Upper lobe of right lung (tissue), 1 donor: ENCODE results near the gene FKBP7. TPM values are rescaled to one million over a fixed set of nuclear protein-coding genes. Genes with fewer than 3 reads are reported as not detected.

Experiments
- ATAC-seq: fragments of 200-7000 bp; cut with Tn5 transposase; one replicate; pipeline ENCODE4 v1.9.1; 2020; ENCODE audit warnings: mild to moderate bottlenecking, moderate library complexity
- DNase-seq: peaks from one replicate; pipeline ENCODE4 v3.0.0-alpha.2; 2020
- H3K27ac ChIP-seq: fragments of 200-600 bp; one replicate; pipeline ENCODE4 v1.8.0; 2022
- H3K27me3 ChIP-seq: fragments of 200-600 bp; one replicate; pipeline ENCODE4 v1.8.0; 2022; ENCODE audit warnings: mild to moderate bottlenecking
- H3K36me3 ChIP-seq: fragments of 200-600 bp; one replicate; pipeline ENCODE4 v1.8.0; 2022
- H3K4me1 ChIP-seq: fragments of 200-600 bp; one replicate; pipeline ENCODE4 v1.8.0; 2022
- H3K4me3 ChIP-seq: fragments of 200-600 bp; one replicate; pipeline ENCODE4 v1.8.0; 2022; ENCODE audit warnings: mild to moderate bottlenecking
- H3K9me3 ChIP-seq: fragments of 200-600 bp; one replicate; pipeline ENCODE4 v1.8.0; 2022
- intact Hi-C: fragments of 100-400 bp; cut with DNase I; formaldehyde crosslinking; loops from one replicate; pipeline ENCODE4 v1.11.0; 2022
- total RNA-seq: library from RNA; stranded (reverse); fragmentation: NEBNext Ultra II Directional; extraction: Animal tissue kit (Norgen Biotek cat#: 25700); gene quantifications from one replicate; pipeline ENCODE4 v1.2.1, GENCODE V29; 2021
- TF ChIP-seq, protein P1 (sequence below): fragments of 200-600 bp; IDR thresholded peaks from one replicate; pipeline ENCODE4 v1.8.0; 2022; ENCODE audit warnings: antibody characterized with exemption
- donor health status: DM: no; HTN: yes; CAD: no; lungs with severe emphysema.

FKBP7 gene
- total RNA-seq, 1 donor from 2014 or later = 7.3 TPM

DNA sequence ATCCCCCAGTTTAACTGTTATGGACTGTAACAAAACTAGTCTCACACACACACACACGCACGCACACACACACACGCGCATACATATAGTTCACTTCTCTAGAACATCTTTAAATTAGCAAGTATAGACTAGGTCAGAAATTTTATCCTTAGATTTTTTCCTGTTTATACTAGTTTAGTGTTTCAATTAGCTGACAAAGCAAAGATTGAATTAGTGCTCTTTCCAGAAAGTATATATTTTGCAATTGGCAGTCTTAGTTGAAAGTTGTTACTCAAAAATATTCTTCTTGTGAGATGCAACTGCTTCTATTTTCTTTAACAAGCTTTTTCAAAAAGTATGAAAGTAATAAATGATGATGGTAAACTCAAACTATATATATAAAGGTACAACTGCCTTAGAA lies 24.4 kb upstream of the FKBP7 start:
- intact Hi-C loops = no loop called here
- peaks cover 86% of the 10 kb centered on the region for H3K36me3 ChIP-seq

DNA sequence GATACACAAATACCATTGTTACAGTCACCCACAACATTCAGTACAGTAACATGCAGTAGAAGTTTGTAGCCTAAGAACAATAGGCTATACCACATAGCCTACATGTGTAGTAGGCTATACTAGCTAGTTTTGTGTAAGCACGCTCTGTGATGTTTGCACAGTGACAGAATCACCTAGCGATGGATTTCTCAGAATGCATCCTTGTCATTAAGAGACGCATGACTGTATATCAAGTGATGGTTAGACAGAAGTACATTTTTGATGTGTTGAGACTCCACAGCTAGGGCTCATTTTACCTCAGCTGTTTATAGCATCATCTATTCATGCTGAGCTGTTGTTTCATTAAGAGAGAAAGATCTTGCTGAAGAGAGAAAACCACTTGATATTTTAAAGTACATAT lies 21.2 kb upstream of the FKBP7 start:
- no peak overlapping the region for H3K4me3 ChIP-seq
- no peaks in the 10 kb centered on the region for H3K27me3 ChIP-seq
- H3K4me1 ChIP-seq = no peaks in the 10 kb centered on the region
- intact Hi-C loops = no loop called here
- no peak for ATAC-seq
- H3K9me3 ChIP-seq = no peaks in the 10 kb centered on the region
- TF ChIP-seq, protein P1, sequence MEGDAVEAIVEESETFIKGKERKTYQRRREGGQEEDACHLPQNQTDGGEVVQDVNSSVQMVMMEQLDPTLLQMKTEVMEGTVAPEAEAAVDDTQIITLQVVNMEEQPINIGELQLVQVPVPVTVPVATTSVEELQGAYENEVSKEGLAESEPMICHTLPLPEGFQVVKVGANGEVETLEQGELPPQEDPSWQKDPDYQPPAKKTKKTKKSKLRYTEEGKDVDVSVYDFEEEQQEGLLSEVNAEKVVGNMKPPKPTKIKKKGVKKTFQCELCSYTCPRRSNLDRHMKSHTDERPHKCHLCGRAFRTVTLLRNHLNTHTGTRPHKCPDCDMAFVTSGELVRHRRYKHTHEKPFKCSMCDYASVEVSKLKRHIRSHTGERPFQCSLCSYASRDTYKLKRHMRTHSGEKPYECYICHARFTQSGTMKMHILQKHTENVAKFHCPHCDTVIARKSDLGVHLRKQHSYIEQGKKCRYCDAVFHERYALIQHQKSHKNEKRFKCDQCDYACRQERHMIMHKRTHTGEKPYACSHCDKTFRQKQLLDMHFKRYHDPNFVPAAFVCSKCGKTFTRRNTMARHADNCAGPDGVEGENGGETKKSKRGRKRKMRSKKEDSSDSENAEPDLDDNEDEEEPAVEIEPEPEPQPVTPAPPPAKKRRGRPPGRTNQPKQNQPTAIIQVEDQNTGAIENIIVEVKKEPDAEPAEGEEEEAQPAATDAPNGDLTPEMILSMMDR = no peak
- no peak overlapping the region for H3K27ac ChIP-seq
- H3K36me3 ChIP-seq = peaks cover 100% of the 10 kb centered on the region
- DNase-seq = no peak

More for the DNA sequence above, 24.4 kb upstream of the FKBP7 start:
- Histone ChIP-seq H3K4me3 (no peak overlapping the region), H3K4me1 (peaks cover 6% of the 10 kb centered on the region), H3K27me3 (no peaks in the 10 kb centered on the region), H3K27ac (no peak overlapping the region), H3K9me3 (no peaks in the 10 kb centered on the region)
- no peak for ATAC-seq
- no peak for DNase-seq
- TF ChIP-seq, protein P1 = no peak

DNA sequence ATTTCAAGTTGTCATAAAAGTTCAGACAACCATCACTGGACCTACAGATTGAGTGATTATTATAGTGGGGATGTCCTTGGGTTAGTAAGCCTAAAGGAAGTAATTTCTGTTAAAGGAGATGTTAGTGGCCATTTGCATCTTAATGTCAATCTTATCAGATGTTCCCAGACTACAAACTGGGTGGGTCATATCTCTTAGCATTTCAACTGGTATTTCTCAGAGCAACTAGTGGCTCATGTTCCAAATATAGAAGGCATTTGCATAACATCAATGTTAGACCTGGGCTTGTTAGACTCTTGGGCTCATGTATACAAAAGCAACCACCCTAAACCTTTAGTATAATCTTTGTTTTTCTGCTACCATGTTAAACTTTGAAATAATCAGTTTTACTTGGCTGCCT lies 19.7 kb upstream of the FKBP7 start:
- Histone ChIP-seq H3K27ac (no peak overlapping the region), H3K4me1 (no peaks in the 10 kb centered on the region), H3K4me3 (no peak overlapping the region), H3K9me3 (no peaks in the 10 kb centered on the region), H3K27me3 (no peaks in the 10 kb centered on the region), H3K36me3 (peaks cover 99% of the 10 kb centered on the region)
- ATAC-seq = no peak
- DNase-seq = no peak
- TF ChIP-seq, protein P1 = no peak
- intact Hi-C loops = no loop called here

DNA sequence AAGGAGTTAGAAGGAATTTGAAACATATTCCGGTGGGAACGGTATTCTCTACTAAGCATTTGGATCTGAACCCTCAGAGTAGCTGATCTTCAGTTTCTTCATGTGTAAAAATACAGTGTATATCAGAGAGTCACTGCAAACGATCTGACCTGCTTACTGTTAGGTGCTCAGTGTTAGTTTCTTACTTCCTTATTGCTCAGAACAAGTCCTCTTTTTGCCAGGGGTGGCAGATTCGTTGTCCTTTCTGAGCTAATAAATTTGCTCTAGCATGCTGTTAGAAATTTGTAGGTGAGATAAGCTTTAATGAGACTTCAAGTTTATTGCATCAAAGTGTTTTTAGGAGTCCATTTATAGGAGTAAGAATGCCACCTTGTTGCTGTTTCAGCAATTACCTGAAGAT lies 17.6 kb upstream of the FKBP7 start:
- DNase-seq = no peak
- ATAC-seq = no peak
- TF ChIP-seq, protein P1 = no peak
- Histone ChIP-seq H3K27me3 (no peaks in the 10 kb centered on the region), H3K4me1 (no peaks in the 10 kb centered on the region), H3K9me3 (no peaks in the 10 kb centered on the region), H3K4me3 (no peak overlapping the region), H3K27ac (no peak overlapping the region), H3K36me3 (peaks cover 98% of the 10 kb centered on the region)
- intact Hi-C loops = no loop called here

DNA sequence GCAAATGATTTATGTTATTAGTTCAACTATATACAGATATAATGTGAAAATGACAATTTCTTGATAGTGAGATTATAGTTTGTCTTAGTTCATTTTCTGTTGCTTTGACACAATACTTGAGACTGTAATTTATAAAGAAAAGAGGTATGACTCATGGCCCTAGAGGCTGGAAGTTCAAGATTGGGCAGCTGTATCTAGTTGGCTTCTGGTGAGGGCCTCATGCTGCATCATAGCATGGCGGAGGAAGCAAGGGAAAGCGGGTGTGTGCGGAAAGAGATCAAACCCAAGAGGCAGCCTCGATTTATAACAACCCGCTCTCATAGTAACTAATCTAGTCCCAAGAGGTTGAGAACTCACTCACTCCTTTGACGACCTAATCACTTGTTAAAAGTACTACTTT lies 13.2 kb upstream of the FKBP7 start:
- Histone ChIP-seq H3K27ac (no peak overlapping the region), H3K4me3 (no peak overlapping the region), H3K4me1 (no peaks in the 10 kb centered on the region), H3K27me3 (no peaks in the 10 kb centered on the region), H3K9me3 (no peaks in the 10 kb centered on the region), H3K36me3 (peaks cover 78% of the 10 kb centered on the region)
- ATAC-seq (no peak), DNase-seq (no peak)
- intact Hi-C loops = no loop called here
- TF ChIP-seq, protein P1 = no peak

DNA sequence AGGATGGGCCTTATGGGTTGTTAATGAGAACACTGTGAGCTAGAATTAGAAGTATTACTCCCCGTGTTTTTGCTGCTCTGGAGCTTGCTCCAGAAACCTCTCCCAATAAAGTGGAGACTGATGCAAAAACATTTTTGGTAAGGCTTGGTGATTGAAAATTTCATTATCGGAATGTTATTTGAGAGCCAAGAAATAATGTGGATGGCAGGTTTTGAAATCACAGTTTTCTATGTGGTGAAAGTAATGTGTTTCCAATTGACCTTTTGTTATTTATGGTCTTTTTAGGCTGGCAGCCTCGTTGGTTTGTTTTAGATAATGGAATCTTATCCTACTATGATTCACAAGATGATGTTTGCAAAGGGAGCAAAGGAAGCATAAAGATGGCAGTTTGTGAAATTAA lies 7.0 kb upstream of the FKBP7 start:
- DNase-seq (no peak), ATAC-seq (no peak)
- peaks cover 28% of the 10 kb centered on the region for H3K36me3 ChIP-seq
- intact Hi-C loops = no loop called here
- no peak overlapping the region for H3K27ac ChIP-seq
- TF ChIP-seq, protein P1 = no peak
- H3K4me3 ChIP-seq = no peak overlapping the region
- H3K4me1 ChIP-seq = peaks cover 40% of the 10 kb centered on the region
- no peaks in the 10 kb centered on the region for H3K9me3 ChIP-seq
- no peaks in the 10 kb centered on the region for H3K27me3 ChIP-seq
